Measurements from ENCODE around the gene PROZ.
"Not testable (repeated sequence)": the region's sequence is repeated elsewhere in the genome, so short reads cannot be mapped to it uniquely, and the experiment has no call there.

PROZ gene

GRCh38 chr13:113157929-113158747 is at the start of gene PROZ:
Gene PROZ, plus strand, starts transcription at chr13:113158648. Its CDS starts 13 bp downstream, at chr13:113158661.
- DNase-seq (ENCODE audit: low read depth in 2 of 2) = no peak

DNA sequence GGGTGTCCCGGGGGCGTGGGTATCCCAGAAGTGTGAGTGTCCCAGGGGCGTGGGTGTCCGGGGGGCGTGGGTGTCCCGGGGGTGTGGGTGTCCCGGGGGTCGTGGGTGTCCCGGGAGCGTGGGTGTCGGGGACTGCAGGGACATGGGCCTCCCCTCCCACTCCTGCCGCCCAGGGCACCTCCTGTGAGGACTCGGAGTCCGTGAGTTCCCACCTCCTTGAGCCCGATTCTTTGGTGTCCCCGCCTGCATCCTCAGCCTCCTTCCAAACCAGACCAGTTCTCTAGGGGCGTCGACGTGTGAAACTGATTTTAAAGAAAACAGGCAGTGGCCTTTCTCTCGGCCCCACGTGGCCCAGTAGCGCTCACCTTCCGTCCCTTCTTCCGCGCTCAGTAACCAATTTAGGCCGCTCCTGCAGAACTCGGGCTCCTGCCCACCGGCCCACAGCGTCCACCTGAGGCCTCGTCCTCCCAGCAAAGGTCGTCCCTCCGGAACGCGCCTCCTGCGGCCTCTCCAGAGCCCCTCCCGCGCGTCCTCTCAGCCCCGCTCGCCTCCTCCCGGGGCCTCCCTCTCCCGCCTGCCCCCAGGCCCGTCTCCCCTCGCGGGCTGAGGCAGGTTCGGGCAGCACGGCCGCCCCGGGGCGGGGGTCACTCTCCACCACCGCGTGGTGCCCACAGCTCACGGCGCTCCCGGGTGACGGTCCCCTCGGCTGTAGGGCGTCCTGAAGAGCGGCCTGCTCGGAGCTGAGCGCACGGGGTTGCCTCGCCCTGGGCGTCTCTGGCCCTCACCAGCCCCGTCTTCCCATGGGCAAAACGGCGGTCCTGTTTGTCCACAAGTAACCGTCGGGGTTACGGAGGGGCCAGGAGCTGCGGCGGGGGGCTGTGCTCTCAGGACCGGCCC is 49.0 kb upstream of the PROZ start:
- DNase-seq (ENCODE audit: low read depth in 2 of 2) = no peak

DNA sequence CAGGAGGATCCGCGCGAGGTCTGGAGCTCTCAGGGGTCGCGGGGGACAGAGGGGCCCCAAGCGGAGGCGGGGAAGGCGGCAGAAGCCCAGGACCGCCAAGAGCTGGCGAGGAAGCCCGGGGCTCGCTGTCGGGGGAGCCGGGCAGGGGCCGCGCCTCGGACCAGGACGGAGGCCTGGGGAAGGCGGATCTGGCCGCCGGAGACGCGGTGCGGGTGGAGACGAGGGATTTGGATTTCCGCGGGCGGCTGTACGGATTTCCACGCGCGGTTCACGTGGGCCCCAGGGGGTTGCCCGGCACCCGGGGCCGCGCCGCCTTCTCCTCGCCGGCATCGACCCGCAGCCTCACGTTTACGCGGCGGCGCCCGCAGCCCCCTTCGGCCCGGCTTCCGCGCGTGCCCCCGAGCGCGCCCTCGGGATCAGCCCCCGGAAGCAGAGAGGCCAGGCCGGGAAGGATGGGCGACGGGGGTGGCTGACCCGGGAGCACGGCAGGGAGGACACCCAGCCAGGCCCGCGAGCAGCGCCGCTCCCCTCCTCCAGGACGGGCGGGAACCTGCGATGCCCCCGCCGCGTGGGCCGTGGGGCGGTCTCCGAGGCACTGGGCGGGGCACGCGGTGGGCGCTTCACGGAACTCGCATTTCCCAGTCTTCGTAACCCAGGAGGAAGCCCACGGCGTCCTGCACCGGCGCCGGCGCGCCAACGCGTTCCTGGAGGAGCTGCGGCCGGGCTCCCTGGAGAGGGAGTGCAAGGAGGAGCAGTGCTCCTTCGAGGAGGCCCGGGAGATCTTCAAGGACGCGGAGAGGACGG is 48.2 kb upstream of the PROZ start:
- no peak for DNase-seq (ENCODE audit: low read depth in 2 of 2)

GRCh38 chr13:113110852-113111315 is 47.6 kb upstream of the PROZ start:
- DNase-seq (ENCODE audit: low read depth in 2 of 2) = no peak

DNA sequence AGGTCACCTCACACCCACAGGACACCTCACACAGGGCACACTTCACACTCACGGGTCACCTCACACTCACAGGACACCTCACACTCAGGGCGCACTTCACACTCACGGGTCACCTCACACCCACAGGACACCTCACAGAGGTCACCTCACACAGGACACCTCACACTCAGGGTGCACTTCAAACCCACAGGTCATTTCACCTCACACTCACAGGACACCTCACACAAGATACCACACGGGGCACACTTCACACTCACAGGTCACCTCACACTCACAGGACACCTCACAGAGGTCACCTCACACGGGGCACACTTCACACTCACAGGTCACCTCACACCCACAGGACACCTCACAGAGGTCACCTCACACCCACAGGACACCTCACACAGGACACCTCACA is 46.6 kb upstream of the PROZ start:
- not testable (repeated sequence) for DNase-seq (ENCODE audit: low read depth in 2 of 2)

GRCh38 chr13:113112475-113112874 is 46.0 kb upstream of the PROZ start:
- DNase-seq (ENCODE audit: low read depth in 2 of 2) = not testable (repeated sequence)

GRCh38 chr13:113112893-113113845 is 45.3 kb upstream of the PROZ start:
- no peak for DNase-seq (ENCODE audit: low read depth in 2 of 2)

DNA sequence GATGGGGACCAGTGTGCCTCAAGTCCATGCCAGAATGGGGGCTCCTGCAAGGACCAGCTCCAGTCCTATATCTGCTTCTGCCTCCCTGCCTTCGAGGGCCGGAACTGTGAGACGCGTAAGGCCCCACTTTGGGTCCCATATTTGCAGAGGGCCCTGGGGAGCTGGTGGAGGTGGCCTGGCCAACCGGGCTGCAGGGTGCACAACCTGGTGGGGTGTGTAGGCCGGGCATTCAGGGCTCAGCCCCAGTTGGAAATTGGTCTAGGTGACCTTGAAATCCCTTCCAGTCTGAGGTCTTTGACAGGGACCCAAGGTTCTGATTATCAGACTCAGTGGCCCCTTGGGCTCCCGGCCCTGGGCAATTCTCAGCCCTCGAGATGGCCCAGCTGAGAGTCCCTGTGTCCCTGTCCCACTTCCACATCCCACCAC is 44.6 kb upstream of the PROZ start:
- DNase-seq (ENCODE audit: low read depth in 2 of 2) = no peak

DNA sequence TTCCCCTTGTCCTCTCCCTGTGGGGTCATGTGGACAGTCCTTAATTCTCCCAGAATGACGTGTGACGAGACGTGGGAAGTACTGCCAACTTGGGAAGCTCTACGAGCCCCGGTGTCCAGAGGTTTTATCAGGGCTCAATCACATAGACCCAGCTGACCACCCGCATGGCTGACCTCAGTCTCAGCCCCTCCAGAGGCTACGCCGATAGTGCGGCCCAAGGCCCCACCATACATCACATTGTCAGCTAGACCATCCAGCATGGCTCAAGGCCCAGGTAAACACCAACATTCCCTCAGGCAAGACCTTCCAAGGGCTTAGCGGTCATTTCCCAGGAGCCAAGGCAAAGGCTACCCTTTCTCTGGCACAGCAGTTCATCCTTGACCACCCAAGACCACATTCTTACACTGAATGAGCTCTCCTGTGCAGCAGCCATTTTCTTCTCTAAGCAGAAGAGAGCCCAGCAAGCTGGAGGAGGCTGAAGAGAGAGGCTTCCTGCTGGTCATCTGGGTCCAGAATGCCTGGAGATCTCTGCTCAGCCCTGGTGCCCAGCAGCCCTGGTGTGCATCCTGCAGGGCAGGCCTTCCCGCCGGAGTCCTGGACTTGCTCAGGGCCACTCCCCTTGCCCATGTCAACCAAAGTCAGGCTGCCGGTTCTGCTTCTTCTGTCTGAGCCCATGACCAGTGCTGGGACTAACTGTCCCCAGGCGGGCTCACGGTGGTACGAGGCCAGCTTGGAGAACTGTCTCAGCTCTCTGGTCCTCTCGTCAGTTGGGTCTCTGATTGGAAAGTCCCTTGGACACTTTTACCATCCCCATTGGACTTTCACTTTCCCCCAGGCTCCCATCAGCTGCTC is 43.7 kb upstream of the PROZ start:
- DNase-seq (ENCODE audit: low read depth in 2 of 2) = no peak

DNA sequence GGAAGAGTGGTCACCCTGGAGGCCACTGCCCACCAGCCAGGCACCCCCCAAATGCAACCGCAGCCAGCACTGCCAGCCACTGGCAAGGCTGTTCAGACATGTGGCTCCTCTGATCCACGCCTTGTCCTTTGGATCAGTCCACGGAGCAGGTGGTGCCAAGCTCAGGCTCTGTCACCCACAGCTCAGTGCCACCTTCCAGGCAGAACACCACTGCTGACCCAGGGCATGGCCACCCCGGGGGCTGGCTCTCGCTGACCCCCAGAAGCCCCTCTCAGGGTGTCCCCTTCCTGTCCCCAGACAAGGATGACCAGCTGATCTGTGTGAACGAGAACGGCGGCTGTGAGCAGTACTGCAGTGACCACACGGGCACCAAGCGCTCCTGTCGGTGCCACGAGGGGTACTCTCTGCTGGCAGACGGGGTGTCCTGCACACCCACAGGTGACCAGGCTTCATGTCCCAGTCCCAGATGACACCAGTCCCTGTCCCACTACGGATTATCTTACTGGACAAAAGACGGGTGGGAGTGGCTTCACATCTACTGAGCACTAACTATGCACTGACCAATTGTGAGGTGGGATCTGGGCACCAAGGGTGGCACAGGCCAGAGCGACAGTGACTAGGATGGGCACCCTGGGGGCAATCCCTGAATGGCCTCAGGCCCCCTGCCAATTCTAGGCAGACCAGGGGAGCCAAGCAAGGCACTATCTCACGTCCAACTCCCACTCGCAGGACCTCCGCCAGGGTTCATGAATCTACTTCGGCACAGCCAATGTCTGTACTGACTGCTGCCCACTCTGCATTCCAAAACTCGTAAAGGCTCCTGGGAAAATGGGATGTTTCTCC is 42.9 kb upstream of the PROZ start:
- no peak for DNase-seq (ENCODE audit: low read depth in 2 of 2)

GRCh38 chr13:113116206-113116800 is 42.1 kb upstream of the PROZ start:
- DNase-seq (ENCODE audit: low read depth in 2 of 2) = no peak

- DNase-seq (ENCODE audit: low read depth in 2 of 2) = no peak
Measured at GRCh38 chr13:113116871-113117271, 41.6 kb upstream of the PROZ start.

GRCh38 chr13:113117335-113117872 is 41.0 kb upstream of the PROZ start:
- no peak for DNase-seq (ENCODE audit: low read depth in 2 of 2)

DNA sequence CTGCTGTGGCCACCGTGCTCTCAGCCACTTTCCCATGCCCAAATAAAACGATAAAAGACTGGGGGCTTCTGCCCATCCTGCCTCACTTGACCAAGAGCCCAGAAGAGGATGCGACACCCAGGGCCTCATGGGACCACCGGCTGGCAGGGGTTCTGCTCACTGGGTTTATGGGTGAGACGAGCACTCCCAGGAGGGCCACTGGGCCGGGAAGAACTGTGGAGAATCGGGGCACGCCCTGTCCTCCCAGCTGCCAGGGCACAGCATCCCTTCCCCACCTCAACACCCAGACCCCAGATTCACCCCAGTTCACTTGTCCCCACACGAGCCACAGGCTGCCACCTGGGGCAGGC is 40.6 kb upstream of the PROZ start:
- DNase-seq (ENCODE audit: low read depth in 2 of 2) = no peak

DNA sequence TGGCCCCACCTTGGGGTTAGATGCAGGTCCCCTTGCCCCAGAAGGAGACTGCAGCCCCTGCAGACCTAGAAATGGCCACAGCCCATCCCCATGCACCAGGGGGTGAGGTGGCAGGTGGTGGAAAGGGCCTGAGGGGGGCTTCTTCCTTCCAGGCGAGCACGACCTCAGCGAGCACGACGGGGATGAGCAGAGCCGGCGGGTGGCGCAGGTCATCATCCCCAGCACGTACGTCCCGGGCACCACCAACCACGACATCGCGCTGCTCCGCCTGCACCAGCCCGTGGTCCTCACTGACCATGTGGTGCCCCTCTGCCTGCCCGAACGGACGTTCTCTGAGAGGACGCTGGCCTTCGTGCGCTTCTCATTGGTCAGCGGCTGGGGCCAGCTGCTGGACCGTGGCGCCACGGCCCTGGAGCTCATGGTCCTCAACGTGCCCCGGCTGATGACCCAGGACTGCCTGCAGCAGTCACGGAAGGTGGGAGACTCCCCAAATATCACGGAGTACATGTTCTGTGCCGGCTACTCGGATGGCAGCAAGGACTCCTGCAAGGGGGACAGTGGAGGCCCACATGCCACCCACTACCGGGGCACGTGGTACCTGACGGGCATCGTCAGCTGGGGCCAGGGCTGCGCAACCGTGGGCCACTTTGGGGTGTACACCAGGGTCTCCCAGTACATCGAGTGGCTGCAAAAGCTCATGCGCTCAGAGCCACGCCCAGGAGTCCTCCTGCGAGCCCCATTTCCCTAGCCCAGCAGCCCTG is 40.0 kb upstream of the PROZ start:
- no peak for DNase-seq (ENCODE audit: low read depth in 2 of 2)

- no peak for DNase-seq (ENCODE audit: low read depth in 2 of 2)
Measured at GRCh38 chr13:113119166-113119821, 39.2 kb upstream of the PROZ start.

DNA sequence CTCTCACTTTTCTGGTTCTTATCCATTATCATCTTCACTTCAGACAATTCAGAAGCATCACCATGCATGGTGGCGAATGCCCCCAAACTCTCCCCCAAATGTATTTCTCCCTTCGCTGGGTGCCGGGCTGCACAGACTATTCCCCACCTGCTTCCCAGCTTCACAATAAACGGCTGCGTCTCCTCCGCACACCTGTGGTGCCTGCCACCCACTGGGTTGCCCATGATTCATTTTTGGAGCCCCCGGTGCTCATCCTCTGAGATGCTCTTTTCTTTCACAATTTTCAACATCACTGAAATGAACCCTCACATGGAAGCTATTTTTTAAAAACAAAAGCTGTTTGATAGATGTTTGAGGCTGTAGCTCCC is 38.6 kb upstream of the PROZ start:
- DNase-seq (ENCODE audit: low read depth in 2 of 2) = no peak

Measured in stimulated activated CD8-positive, alpha-beta memory T cell treated with anti-CD3 and anti-CD28 coated beads, Interleukin-2, amount 100 ng/mL, for 1 hour (primary cell).